Spleen (tissue), 11 donors: Measurements from ENCODE around the gene TTC19. TPM values are rescaled to one million over a fixed set of nuclear protein-coding genes. Genes with fewer than 3 reads are reported as not detected.

ENCODE experiments used
- DNase-seq: peaks from one replicate; pipeline ENCODE4 v3.0.0-alpha.2; 2020
- H3K27ac ChIP-seq, 8 donors: fragments of 200-600 bp; sonication (generic) in 7 of 8; 1 replicate in 4 of 8; 2 replicates in 4 of 8; pipeline versions ENCODE4 v1.5.0 to v1.8.0; 2016 to 2021; ENCODE audit warnings: inconsistent platforms in 4 of 8, mild to moderate bottlenecking in 4 of 8, moderate library complexity in 1 of 8
- H3K27me3 ChIP-seq, 7 donors: fragments of 200-600 bp; sonication (generic) in 6 of 7; replicated peaks in 1 of 7; 1 replicate in 4 of 7; 2 replicates in 3 of 7; pipeline versions ENCODE4 v1.5.0 to v1.8.0; 2016 to 2021; ENCODE audit warnings: inconsistent platforms in 3 of 7, mild to moderate bottlenecking in 1 of 7
- H3K36me3 ChIP-seq, 6 donors: fragments of 200-600 bp; sonication (generic) in 5 of 6; 1 replicate in 4 of 6; 2 replicates in 2 of 6; pipeline versions ENCODE4 v1.5.0 to v1.8.0; 2016 to 2021; ENCODE audit warnings: inconsistent platforms in 2 of 6
- H3K4me1 ChIP-seq, 6 donors: fragments of 200-600 bp; sonication (generic) in 5 of 6; 1 replicate in 3 of 6; 2 replicates in 3 of 6; pipeline versions ENCODE4 v1.5.0 to v1.8.0; 2016 to 2021; ENCODE audit warnings: inconsistent platforms in 3 of 6
- H3K4me3 ChIP-seq, 8 donors: fragments of 200-600 bp; sonication (generic) in 7 of 8; 1 replicate in 4 of 8; 2 replicates in 4 of 8; pipeline versions ENCODE4 v1.5.0 to v1.8.0; 2016 to 2021; ENCODE audit warnings: inconsistent platforms in 4 of 8, mild to moderate bottlenecking in 4 of 8, moderate library complexity in 2 of 8
- H3K9me3 ChIP-seq, 8 donors: fragments of 200-600 bp; sonication (generic) in 7 of 8; 1 replicate in 4 of 8; 2 replicates in 4 of 8; pipeline versions ENCODE4 v1.5.0 to v1.8.0; 2016 to 2021; ENCODE audit warnings: inconsistent platforms in 4 of 8
- POLR2A ChIP-seq, 3 donors: fragments of 450-650 bp; IDR thresholded peaks; one replicate each; pipeline ENCODE4 v1.5.1; 2017; ENCODE audit warnings: antibody characterized with exemption in 3 of 3, mild to moderate bottlenecking in 1 of 3
- POLR2AphosphoS5 ChIP-seq, 3 donors: sonication (generic); formaldehyde crosslinking; IDR thresholded peaks; one replicate each; pipeline ENCODE4 v1.5.1; 2017; ENCODE audit warnings: antibody characterized with exemption in 3 of 3
- WGBS, 5 donors: extraction: QIAGEN DNeasy Blood & Tissue Kit in 3 of 5; methylation state at CpG; one replicate each; pipeline versions ENCODE4 v1.1.5 to v1.1.7; 2013 to 2018; 5-methylcytosine and 5-hydroxymethylcytosine counted together
- intact Hi-C: fragments of 100-400 bp; cut with DNase I; formaldehyde crosslinking; loops from one replicate; pipeline ENCODE4 v1.15.0; 2023; ENCODE audit warnings: low total_unique reads
- polyA plus RNA-seq, 3 donors: library from polyadenylated mRNA; stranded (reverse); fragments of 200-250 nt; gene quantifications; one replicate each; pipeline ENCODE4 v1.2.1, GENCODE V29; 2013
- total RNA-seq, 7 donors: library from RNA; depleted of rRNA in 3 of 7; stranded (reverse); fragments of >200 nt in 3 of 7; fragmentation: NEBNext Ultra II Directional in 4 of 7; extraction: Animal tissue kit (Norgen Biotek cat#: 25700) in 4 of 7; gene quantifications; one replicate each; pipeline versions ENCODE4 v1.1.0 to v1.2.1, GENCODE V29; 2016 to 2021
- TF ChIP-seq, protein P1 (sequence below), 11 experiments: fragments of 200-600 bp in 7 of 11; fragments of 450-650 bp in 4 of 11; sonication (generic) in 4 of 11; IDR thresholded peaks in 8 of 11; conservative IDR thresholded peaks in 3 of 11; 1 replicate in 7 of 11; 2 replicates in 4 of 11; pipeline versions ENCODE4 v1.4.0 to v1.8.0; 2016 to 2021; ENCODE audit warnings: antibody characterized with exemption in 11 of 11, inconsistent platforms in 4 of 11, mild to moderate bottlenecking in 1 of 11
- donor health status: healthy with polysubstance abuse.
- donor health status: DM: no; HTN: no; CAD: no; lungs with moderate emphysema.
- donor health status: DM: no; HTN: no; CAD: no.
- donor health status: Bipolar disorder and iron deficiency.
- donor health status: healthy.
- donor health status: DM: no; HTN: no; CAD: no.
- donor health status: DM: yes; HTN: yes; CAD: no.

Gene TTC19
- total and polyA plus RNA-seq, 10 donors: 14.6 to 59.9 (median 34.4) TPM

DNA sequence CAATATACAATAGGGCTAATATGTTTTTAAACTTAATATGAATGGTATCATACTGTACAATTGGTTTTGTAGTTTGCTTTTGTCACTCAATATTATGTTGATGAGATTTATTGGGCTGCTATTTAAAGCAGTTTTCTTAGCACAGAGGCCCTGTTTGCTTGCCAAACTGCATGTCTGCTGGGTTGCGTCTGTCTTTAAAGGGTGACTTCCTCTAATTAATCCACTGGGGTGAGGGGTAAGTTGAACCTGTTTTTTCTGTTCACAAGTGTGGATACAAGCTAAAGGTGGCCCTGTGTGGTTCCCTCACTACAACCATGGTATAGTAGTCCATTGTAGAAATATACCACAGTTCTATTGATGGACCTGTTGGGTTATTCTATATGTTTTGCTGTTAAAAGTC, 19.7 kb downstream of the TTC19 start:
- Histone ChIP-seq H3K4me3 (no peak overlapping the region), H3K9me3 (no peaks in the 10 kb centered on the region), H3K36me3 (peaks cover 0 to 95% (median 25%) of the 10 kb centered on the region in 6 donors), H3K4me1 (peaks cover 0 to 14% (median 7%) of the 10 kb centered on the region in 6 donors), H3K27ac (no peak overlapping the region), H3K27me3 (no peaks in the 10 kb centered on the region)
- WGBS, 5 donors: 35 to 83% (median 74%) methylated on average over 1 of the region's 1 CpG
- intact Hi-C loops: no loop called here
- TF ChIP-seq POLR2A (IDR thresholded peaks at IDR 0.05): no peak
- TF ChIP-seq, protein P1, sequence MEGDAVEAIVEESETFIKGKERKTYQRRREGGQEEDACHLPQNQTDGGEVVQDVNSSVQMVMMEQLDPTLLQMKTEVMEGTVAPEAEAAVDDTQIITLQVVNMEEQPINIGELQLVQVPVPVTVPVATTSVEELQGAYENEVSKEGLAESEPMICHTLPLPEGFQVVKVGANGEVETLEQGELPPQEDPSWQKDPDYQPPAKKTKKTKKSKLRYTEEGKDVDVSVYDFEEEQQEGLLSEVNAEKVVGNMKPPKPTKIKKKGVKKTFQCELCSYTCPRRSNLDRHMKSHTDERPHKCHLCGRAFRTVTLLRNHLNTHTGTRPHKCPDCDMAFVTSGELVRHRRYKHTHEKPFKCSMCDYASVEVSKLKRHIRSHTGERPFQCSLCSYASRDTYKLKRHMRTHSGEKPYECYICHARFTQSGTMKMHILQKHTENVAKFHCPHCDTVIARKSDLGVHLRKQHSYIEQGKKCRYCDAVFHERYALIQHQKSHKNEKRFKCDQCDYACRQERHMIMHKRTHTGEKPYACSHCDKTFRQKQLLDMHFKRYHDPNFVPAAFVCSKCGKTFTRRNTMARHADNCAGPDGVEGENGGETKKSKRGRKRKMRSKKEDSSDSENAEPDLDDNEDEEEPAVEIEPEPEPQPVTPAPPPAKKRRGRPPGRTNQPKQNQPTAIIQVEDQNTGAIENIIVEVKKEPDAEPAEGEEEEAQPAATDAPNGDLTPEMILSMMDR (IDR thresholded peaks at IDR 0.05 in 8 of 11, conservative IDR thresholded peaks at IDR 0.05 in 3 of 11): no peak
- TF ChIP-seq POLR2AphosphoS5 (IDR thresholded peaks at IDR 0.05): no peak
- no peak for DNase-seq

DNA sequence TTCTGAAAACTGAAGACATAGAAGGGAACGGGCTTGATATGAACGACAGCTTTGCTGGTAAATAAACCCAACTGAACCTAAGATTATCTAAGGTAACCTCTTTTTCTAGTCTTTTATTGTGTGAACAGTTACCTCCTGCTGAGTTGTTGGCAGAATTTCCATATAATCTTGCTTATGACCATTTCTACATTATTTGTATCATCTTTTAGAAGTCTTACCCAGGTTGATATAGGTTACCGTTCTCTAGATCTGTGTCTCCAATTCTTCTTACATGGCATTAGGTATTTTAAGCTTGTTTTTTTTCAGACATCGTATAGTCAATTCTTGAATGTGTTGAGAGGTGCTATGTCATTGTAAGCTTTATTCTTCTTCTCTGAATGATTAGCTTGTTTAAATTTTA, 24.3 kb downstream of the TTC19 start:
- H3K36me3 ChIP-seq: peaks cover 6 to 99% (median 58%) of the 10 kb centered on the region in 6 donors
- H3K27me3 ChIP-seq: no peaks in the 10 kb centered on the region
- DNase-seq: no peak
- no peak overlapping the region for H3K27ac ChIP-seq
- intact Hi-C loops: no loop called here
- H3K9me3 ChIP-seq: no peaks in the 10 kb centered on the region
- 71 to 93% (median 73%) methylated on average over 4 of the region's 4 CpGs for WGBS, 5 donors
- H3K4me3 ChIP-seq: no peak overlapping the region
- TF ChIP-seq POLR2A (IDR thresholded peaks at IDR 0.05) (no peak), POLR2AphosphoS5 (IDR thresholded peaks at IDR 0.05) (no peak)
- TF ChIP-seq, protein P1 (IDR thresholded peaks at IDR 0.05 in 8 of 11, conservative IDR thresholded peaks at IDR 0.05 in 3 of 11): no peak
- H3K4me1 ChIP-seq: peaks cover 0 to 10% (median 3%) of the 10 kb centered on the region in 6 donors

DNA sequence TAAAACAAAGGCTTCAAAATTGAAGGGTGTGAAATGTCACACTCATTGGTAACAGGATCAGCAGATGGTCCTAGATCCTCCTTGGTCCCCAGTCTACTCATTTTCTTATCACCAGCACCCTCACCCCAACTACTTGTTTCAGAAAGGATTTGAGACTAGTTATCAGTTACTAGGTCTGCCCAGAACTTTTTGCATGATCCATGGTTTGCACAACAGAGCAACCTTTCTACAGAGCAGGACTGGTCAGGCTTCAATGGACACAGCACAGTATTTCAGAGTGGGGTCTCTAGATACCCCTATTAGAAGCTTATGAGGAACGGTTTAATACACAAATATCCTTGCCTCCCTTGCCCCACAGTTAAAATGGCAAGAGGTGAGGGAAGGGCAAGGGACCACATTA, 25.6 kb downstream of the TTC19 start:
- peaks cover 6 to 99% (median 65%) of the 10 kb centered on the region in 6 donors for H3K36me3 ChIP-seq
- H3K9me3 ChIP-seq: no peaks in the 10 kb centered on the region
- intact Hi-C loops: no loop called here
- no peak for DNase-seq
- H3K4me3 ChIP-seq: no peak overlapping the region
- WGBS, 5 donors: 91 to 100% (median 97%) methylated on average over 1 of the region's 1 CpG
- no peak for TF ChIP-seq POLR2AphosphoS5 (IDR thresholded peaks at IDR 0.05)
- TF ChIP-seq, protein P1 (IDR thresholded peaks at IDR 0.05 in 8 of 11, conservative IDR thresholded peaks at IDR 0.05 in 3 of 11): no peak
- no peak for TF ChIP-seq POLR2A (IDR thresholded peaks at IDR 0.05)
- H3K27ac ChIP-seq: no peak overlapping the region
- peaks cover 0 to 10% (median 1%) of the 10 kb centered on the region in 6 donors for H3K4me1 ChIP-seq
- H3K27me3 ChIP-seq: no peaks in the 10 kb centered on the region

DNA sequence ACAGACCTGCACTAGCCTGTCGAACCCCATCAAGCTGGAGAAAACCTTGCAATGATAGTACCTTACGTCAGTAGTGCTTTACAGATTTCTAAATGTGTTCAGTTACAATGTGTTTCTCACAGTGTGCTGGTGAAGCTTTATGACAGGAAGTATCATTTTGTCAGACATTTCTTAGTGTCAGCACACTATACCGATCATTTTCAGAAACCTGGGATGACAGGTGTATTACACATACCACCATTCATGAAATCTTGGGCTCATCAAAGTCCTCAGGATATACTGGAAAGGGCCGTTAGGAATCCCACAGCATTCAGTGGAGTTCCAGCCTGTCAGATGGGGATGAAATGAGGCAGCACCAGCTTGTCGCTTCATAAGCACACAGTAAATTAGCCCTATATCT, 27.3 kb downstream of the TTC19 start:
- Histone ChIP-seq H3K4me1 (peaks cover 0 to 10% (median 1%) of the 10 kb centered on the region in 6 donors), H3K9me3 (no peaks in the 10 kb centered on the region), H3K4me3 (no peak overlapping the region), H3K27me3 (no peaks in the 10 kb centered on the region), H3K27ac (peak overlapping the region in 2 of 8 donors; percentile 14 to 62), H3K36me3 (peaks cover 6 to 100% (median 75%) of the 10 kb centered on the region in 6 donors)
- TF ChIP-seq POLR2A (IDR thresholded peaks at IDR 0.05): no peak
- TF ChIP-seq, protein P1 (IDR thresholded peaks at IDR 0.05 in 8 of 11, conservative IDR thresholded peaks at IDR 0.05 in 3 of 11): no peak
- TF ChIP-seq POLR2AphosphoS5 (IDR thresholded peaks at IDR 0.05): no peak
- no peak for DNase-seq
- intact Hi-C loops: no loop called here
- 93 to 98% (median 95%) methylated on average over 5 of the region's 5 CpGs for WGBS, 5 donors
